ENCODE measurements around the gene GBA3. TPM values are rescaled to one million over a fixed set of nuclear protein-coding genes. Genes with fewer than 3 reads are reported as not detected.

GBA3 gene
- total RNA-seq, 1 experiment from 2014 or later, result 0.09 TPM

GRCh38 chr4:22824091-22824490, 131.4 kb downstream of the GBA3 start (continued):
- no peak for TF ChIP-seq ZNF532 (CRISPR knock-in tag; IDR thresholded peaks at IDR 0.05; ENCODE audit: borderline replicate concordance)
- no peak for TF ChIP-seq EMX1 (CRISPR knock-in tag; IDR thresholded peaks at IDR 0.05)
- TF ChIP-seq RELA (CRISPR knock-in tag; IDR thresholded peaks at IDR 0.05; ENCODE audit: borderline replicate concordance), result no peak
- no peak for TF ChIP-seq MAX (CRISPR knock-in tag; IDR thresholded peaks at IDR 0.05)
- no peak for TF ChIP-seq NR2C2 (CRISPR knock-in tag; IDR thresholded peaks at IDR 0.05)
- TF ChIP-seq GTF2I (CRISPR knock-in tag; conservative IDR thresholded peaks at IDR 0.05), result no peak
- TF ChIP-seq USF2 (CRISPR knock-in tag; IDR thresholded peaks at IDR 0.05), result no peak
- TF ChIP-seq ZNF317 (CRISPR knock-in tag; IDR thresholded peaks at IDR 0.05; ENCODE audit: borderline replicate concordance, low read depth), result no peak

GRCh38 chr4:22842360-22843018, 149.8 kb downstream of the GBA3 start:
- H3K27me3 Mint-ChIP-seq (ENCODE audit: low read depth), result no peaks in the 10 kb centered on the region
- H3K4me3 Mint-ChIP-seq, result no peak overlapping the region
- no peak overlapping the region for H3K27ac Mint-ChIP-seq
- no peak for DNase-seq (ENCODE audit: low spot score)
- no peaks in the 10 kb centered on the region for H3K36me3 Mint-ChIP-seq
- POLR2A ChIA-PET, result no interaction called here
- CTCF ChIA-PET, result no interaction called here
- H3K9me3 Mint-ChIP-seq, result peaks cover 2% of the 10 kb centered on the region; the same call in 1 of the 2 replicates
- no peak for ATAC-seq
- H3K4me1 Mint-ChIP-seq, result no peaks in the 10 kb centered on the region
- TF ChIP-seq FOXP1 (CRISPR knock-in tag; IDR thresholded peaks at IDR 0.05; ENCODE audit: borderline replicate concordance) (no peak), USF2 (CRISPR knock-in tag; IDR thresholded peaks at IDR 0.05) (no peak), JUN (CRISPR knock-in tag; IDR thresholded peaks at IDR 0.05) (no peak), ATF3 (CRISPR knock-in tag; conservative IDR thresholded peaks at IDR 0.05) (no peak), HMGXB4 (CRISPR knock-in tag; IDR thresholded peaks at IDR 0.05) (no peak), TCF7 (CRISPR knock-in tag; IDR thresholded peaks at IDR 0.05; ENCODE audit: low read depth) (no peak), TEAD4 (CRISPR knock-in tag; IDR thresholded peaks at IDR 0.05) (no peak), E2F1 (CRISPR knock-in tag; IDR thresholded peaks at IDR 0.05) (no peak), CREM (CRISPR knock-in tag; IDR thresholded peaks at IDR 0.05) (no peak), ZNF219 (CRISPR knock-in tag; IDR thresholded peaks at IDR 0.05; ENCODE audit: borderline replicate concordance) (no peak), NR2C2 (CRISPR knock-in tag; IDR thresholded peaks at IDR 0.05) (no peak), ZNF121 (CRISPR knock-in tag; IDR thresholded peaks at IDR 0.05) (no peak), ZNF416 (CRISPR knock-in tag; IDR thresholded peaks at IDR 0.05) (no peak), MYBL2 (CRISPR knock-in tag; IDR thresholded peaks at IDR 0.05) (no peak), AFF4 (CRISPR knock-in tag; IDR thresholded peaks at IDR 0.05; ENCODE audit: borderline replicate concordance) (no peak)

Measured in WTC11 (cell line).